ENCODE data around the gene CUL2.

DNA sequence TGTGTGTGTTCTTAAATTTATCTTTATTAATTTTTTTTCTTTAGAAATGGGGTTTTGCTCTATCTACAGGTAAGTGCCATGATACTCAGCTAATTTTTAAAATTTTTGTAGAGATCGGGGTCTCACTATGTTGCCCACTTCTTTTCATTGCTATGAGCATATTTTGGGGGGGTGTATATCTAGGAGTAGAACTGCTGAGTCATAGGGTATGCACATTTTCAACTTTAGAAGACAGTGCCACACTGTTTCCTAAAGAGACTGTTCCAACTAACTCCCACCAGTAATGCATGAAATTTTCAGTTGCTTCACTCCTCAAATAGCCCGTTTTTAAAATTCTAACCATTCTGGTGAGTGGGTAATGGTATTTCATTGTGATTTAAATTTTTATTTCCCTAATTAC, 108.3 kb downstream of the CUL2 start:
- TF ChIP-seq, protein P1, sequence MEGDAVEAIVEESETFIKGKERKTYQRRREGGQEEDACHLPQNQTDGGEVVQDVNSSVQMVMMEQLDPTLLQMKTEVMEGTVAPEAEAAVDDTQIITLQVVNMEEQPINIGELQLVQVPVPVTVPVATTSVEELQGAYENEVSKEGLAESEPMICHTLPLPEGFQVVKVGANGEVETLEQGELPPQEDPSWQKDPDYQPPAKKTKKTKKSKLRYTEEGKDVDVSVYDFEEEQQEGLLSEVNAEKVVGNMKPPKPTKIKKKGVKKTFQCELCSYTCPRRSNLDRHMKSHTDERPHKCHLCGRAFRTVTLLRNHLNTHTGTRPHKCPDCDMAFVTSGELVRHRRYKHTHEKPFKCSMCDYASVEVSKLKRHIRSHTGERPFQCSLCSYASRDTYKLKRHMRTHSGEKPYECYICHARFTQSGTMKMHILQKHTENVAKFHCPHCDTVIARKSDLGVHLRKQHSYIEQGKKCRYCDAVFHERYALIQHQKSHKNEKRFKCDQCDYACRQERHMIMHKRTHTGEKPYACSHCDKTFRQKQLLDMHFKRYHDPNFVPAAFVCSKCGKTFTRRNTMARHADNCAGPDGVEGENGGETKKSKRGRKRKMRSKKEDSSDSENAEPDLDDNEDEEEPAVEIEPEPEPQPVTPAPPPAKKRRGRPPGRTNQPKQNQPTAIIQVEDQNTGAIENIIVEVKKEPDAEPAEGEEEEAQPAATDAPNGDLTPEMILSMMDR (IDR thresholded peaks at IDR 0.05), result no peak
- no peak for TF ChIP-seq POLR2A (IDR thresholded peaks at IDR 0.05)
- no peak for TF ChIP-seq POLR2AphosphoS5 (IDR thresholded peaks at IDR 0.05; ENCODE audit: insufficient read depth in 1 of 2, low read depth in 1 of 2)
